Measurements from ENCODE around the gene TLR1. TPM values are rescaled to one million over a fixed set of nuclear protein-coding genes. Genes with fewer than 3 reads are reported as not detected.

Gene TLR1
- total RNA-seq, 1 donor from 2014 or later = 12.6 TPM

Small RNAs within 50 kb of the gene (small RNA-seq; reads per million reads assigned to genes)
- not detected for gene RNA5SP158 (ENCODE audit: low replicate concordance)

Other genes starting within 250 kb of the TLR1 start
- 48.2 TPM for gene KLF3, start 140.6 kb downstream of the TLR1 start, total RNA-seq
- gene TLR10, start 21.8 kb downstream of the TLR1 start, total RNA-seq = 0.59 TPM
- 2.9 TPM for gene TLR6, start 52.0 kb upstream of the TLR1 start, total RNA-seq
- 82.3 TPM for gene FAM114A1, start 63.0 kb upstream of the TLR1 start, total RNA-seq
- gene TMEM156, start 227.6 kb upstream of the TLR1 start, total RNA-seq = 0.20 TPM